Effector memory CD8-positive, alpha-beta T cell (primary cell): Measurements from ENCODE around the gene CUEDC2.

Source experiments
- ATAC-seq: fragments of 150-1000 bp; cut with Tn5 transposase; replicated peaks from 2 replicates; pipeline ENCODE4 v1.10.0; 2021; ENCODE audit warnings: mild to moderate bottlenecking, moderate library complexity
- DNase-seq, 3 experiments: peaks; one replicate each; pipeline ENCODE4 v3.0.0; 2021
- H3K27ac Mint-ChIP-seq, 2 donors: one replicate each; pipeline ENCODE4 v1.8.0; 2022; ENCODE audit warnings: mild to moderate bottlenecking in 2 of 2, mixed read lengths in 2 of 2, moderate library complexity in 2 of 2
- H3K27me3 Mint-ChIP-seq, 2 donors: one replicate each; pipeline ENCODE4 v1.8.0; 2022; ENCODE audit warnings: mixed read lengths in 2 of 2
- H3K36me3 Mint-ChIP-seq: one replicate; pipeline ENCODE4 v1.8.0; 2022; ENCODE audit warnings: mild to moderate bottlenecking, moderate library complexity, mixed read lengths; ENCODE audit not compliant: insufficient read depth
- H3K4me1 Mint-ChIP-seq, 2 donors: one replicate each; pipeline ENCODE4 v1.8.0; 2022; ENCODE audit warnings: low read depth in 2 of 2, mixed read lengths in 2 of 2
- H3K4me3 Mint-ChIP-seq, 2 donors: one replicate each; pipeline ENCODE4 v1.8.0; 2022; ENCODE audit warnings: mild to moderate bottlenecking in 2 of 2, mixed read lengths in 2 of 2, moderate library complexity in 2 of 2
- H3K9me3 Mint-ChIP-seq, 2 donors: one replicate each; pipeline ENCODE4 v1.8.0; 2022; ENCODE audit warnings: mixed read lengths in 2 of 2

Gene CUEDC2

DNA sequence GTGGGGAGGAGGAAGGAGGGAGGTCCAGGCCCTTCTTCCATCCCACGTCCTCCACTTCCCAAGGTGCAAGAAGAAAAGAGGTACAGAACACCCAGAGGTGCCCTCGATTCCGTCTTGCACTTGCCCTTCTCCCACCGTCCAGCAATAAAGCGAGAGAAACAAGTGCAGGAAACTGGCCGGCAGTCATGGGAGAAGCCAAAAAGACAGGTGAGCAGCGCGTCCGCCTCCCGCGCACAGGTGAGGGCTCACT is 17.7 kb upstream of the CUEDC2 start:
- peak overlapping the region; percentile 92 to 95 for H3K4me3 Mint-ChIP-seq
- DNase-seq (no peak), ATAC-seq (no peak)
- H3K9me3 Mint-ChIP-seq = no peaks in the 10 kb centered on the region
- peaks cover 18% of the 10 kb centered on the region for H3K36me3 Mint-ChIP-seq
- H3K27ac Mint-ChIP-seq = peak overlapping the region; percentile 81 to 95
- no peaks in the 10 kb centered on the region for H3K27me3 Mint-ChIP-seq
- H3K4me1 Mint-ChIP-seq = peaks cover 20 to 27% of the 10 kb centered on the region in 2 donors

- H3K9me3 Mint-ChIP-seq = no peaks in the 10 kb centered on the region
- H3K27me3 Mint-ChIP-seq = no peaks in the 10 kb centered on the region
- H3K27ac Mint-ChIP-seq = peak overlapping the region; percentile 81 to 95
- H3K4me3 Mint-ChIP-seq = peak overlapping the region; percentile 92 to 95
- peak; percentile 82 to 86 (median 82) for DNase-seq
- H3K36me3 Mint-ChIP-seq = peaks cover 18% of the 10 kb centered on the region
- H3K4me1 Mint-ChIP-seq = peaks cover 20 to 27% of the 10 kb centered on the region in 2 donors
- peak; percentile 66 for ATAC-seq
These were observed 17.1 kb upstream of the CUEDC2 start for GRCh38 chr10:102449321-102450123.

- Mint-ChIP-seq H3K4me3 (no peak overlapping the region), H3K9me3 (no peaks in the 10 kb centered on the region), H3K27me3 (no peaks in the 10 kb centered on the region), H3K27ac (no peak overlapping the region), H3K36me3 (peaks cover 5% of the 10 kb centered on the region), H3K4me1 (peaks cover 6 to 8% of the 10 kb centered on the region in 2 donors)
- no peak for DNase-seq
- no peak for ATAC-seq
These were observed 12.5 kb upstream of the CUEDC2 start for GRCh38 chr10:102444851-102445250.

GRCh38 chr10:102438374-102438773 is 6.0 kb upstream of the CUEDC2 start:
- no peaks in the 10 kb centered on the region for H3K9me3 Mint-ChIP-seq
- no peak for DNase-seq
- H3K4me1 Mint-ChIP-seq = peaks cover 10 to 19% of the 10 kb centered on the region in 2 donors
- ATAC-seq = no peak
- no peak overlapping the region for H3K4me3 Mint-ChIP-seq
- H3K27ac Mint-ChIP-seq = no peak overlapping the region
- peaks cover under 1% of the 10 kb centered on the region for H3K36me3 Mint-ChIP-seq
- H3K27me3 Mint-ChIP-seq = no peaks in the 10 kb centered on the region

DNA sequence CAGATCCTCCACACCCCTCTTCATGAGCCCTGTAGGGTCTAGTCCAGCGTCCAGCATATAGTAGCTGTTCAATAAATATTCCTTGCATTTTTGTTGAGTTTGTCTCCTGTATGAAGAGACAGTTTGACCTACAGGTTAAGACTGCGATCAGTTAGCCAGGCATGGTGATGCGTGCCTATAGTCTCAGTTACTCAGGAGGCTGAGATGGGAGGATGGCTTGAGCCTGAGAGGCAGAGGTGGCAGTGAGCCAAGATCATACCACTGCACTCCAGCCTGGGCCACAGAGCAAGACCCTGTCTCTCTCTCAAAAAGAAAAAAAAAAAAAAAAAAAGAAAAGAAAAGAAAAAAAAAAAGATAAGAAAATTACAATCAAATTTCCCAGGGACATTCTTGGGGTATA is 5.1 kb upstream of the CUEDC2 start:
- Mint-ChIP-seq H3K27me3 (no peaks in the 10 kb centered on the region), H3K36me3 (peaks cover 9% of the 10 kb centered on the region), H3K9me3 (no peaks in the 10 kb centered on the region), H3K4me1 (peaks cover 19 to 22% of the 10 kb centered on the region in 2 donors), H3K4me3 (peak overlapping the region; percentile 29 to 76), H3K27ac (no peak overlapping the region)
- ATAC-seq (no peak), DNase-seq (no peak)

GRCh38 chr10:102436312-102436711 is 3.9 kb upstream of the CUEDC2 start:
- ATAC-seq (no peak), DNase-seq (no peak)
- Mint-ChIP-seq H3K4me3 (peak overlapping the region; percentile 76 to 93), H3K9me3 (no peaks in the 10 kb centered on the region), H3K4me1 (peaks cover 30 to 32% of the 10 kb centered on the region in 2 donors), H3K36me3 (peaks cover 11% of the 10 kb centered on the region), H3K27ac (peak overlapping the region; percentile 35 to 88), H3K27me3 (no peaks in the 10 kb centered on the region)

- DNase-seq (no peak), ATAC-seq (no peak)
- H3K36me3 Mint-ChIP-seq = peaks cover 11% of the 10 kb centered on the region
- peak overlapping the region; percentile 72 to 88 for H3K27ac Mint-ChIP-seq
- H3K9me3 Mint-ChIP-seq = no peaks in the 10 kb centered on the region
- peak overlapping the region; percentile 76 to 93 for H3K4me3 Mint-ChIP-seq
- H3K27me3 Mint-ChIP-seq = no peaks in the 10 kb centered on the region
- H3K4me1 Mint-ChIP-seq = peaks cover 30 to 32% of the 10 kb centered on the region in 2 donors
These were observed 3.3 kb upstream of the CUEDC2 start for GRCh38 chr10:102435529-102436233.

DNA sequence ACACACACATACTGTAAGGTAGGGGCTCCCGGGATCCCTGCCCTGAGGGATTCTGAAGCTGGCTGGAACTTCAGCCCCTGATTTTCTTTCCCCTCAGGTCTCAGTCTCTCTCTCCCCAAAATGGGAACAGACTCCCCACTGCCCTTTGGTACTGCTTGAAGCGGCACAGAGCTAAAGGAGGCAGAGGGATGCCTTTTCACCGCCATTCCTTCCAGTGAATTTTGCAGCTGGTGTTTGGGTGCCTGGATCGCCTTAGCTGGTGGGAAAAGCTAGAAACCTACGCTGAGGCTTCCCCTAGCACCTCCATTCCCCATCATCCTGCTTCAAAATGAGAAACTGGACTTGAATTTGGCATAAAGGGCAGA is 2.7 kb upstream of the CUEDC2 start:
- Mint-ChIP-seq H3K4me3 (peak overlapping the region; percentile 76 to 93), H3K36me3 (peaks cover 11% of the 10 kb centered on the region), H3K27me3 (no peaks in the 10 kb centered on the region), H3K4me1 (peaks cover 30 to 32% of the 10 kb centered on the region in 2 donors), H3K9me3 (no peaks in the 10 kb centered on the region), H3K27ac (peak overlapping the region; percentile 72 to 88)
- ATAC-seq = no peak
- DNase-seq = no peak

DNA sequence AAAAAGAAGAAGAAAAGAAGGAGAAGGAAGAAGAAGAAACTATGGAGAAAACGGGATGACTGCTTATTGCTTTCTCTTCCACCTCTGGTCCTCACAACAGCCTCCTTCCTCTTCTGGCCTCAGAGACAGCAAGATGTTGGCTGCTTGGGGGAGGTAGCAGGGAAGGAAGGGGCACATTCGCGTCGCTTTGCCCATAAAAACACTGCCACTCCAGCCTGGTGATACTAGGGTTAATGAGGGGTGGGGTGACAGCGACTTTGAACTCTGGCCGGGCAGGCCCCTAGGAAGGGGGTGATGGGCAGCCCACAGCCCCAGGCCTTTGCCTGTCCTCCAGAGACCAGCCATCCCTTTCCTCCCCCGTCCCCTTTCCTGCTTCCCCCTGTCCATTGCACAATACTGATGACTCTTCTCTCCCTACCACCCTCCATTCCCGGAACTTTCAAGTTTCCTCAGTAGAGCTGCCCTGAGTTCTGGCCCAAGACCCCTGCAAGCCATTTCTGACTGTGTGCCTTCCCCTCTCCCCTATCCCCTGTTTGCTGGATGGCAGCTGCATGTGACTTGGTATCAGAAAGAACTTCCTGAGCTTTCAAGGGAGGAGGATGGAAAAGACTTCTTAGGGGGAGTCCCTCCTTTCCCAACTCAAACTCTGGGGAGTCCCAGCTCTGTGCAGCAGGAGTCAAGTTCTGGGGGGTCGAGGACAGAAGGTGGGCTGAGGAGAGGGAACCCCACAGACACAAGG is 2.2 kb upstream of the CUEDC2 start:
- peak overlapping the region; percentile 72 to 88 for H3K27ac Mint-ChIP-seq
- H3K4me1 Mint-ChIP-seq = peaks cover 30 to 32% of the 10 kb centered on the region in 2 donors
- H3K4me3 Mint-ChIP-seq = peak overlapping the region; percentile 76 to 93
- ATAC-seq (no peak), DNase-seq (no peak)
- H3K36me3 Mint-ChIP-seq = peaks cover 11% of the 10 kb centered on the region
- no peaks in the 10 kb centered on the region for H3K9me3 Mint-ChIP-seq
- no peaks in the 10 kb centered on the region for H3K27me3 Mint-ChIP-seq

GRCh38 chr10:102433619-102434046 is 1.3 kb upstream of the CUEDC2 start:
- Mint-ChIP-seq H3K4me3 (peak overlapping the region; percentile 91 to 93), H3K9me3 (no peaks in the 10 kb centered on the region), H3K27me3 (no peaks in the 10 kb centered on the region), H3K4me1 (peaks cover 30 to 32% of the 10 kb centered on the region in 2 donors), H3K27ac (peak overlapping the region; percentile 89 to 96), H3K36me3 (peaks cover 15% of the 10 kb centered on the region)
- no peak for DNase-seq
- ATAC-seq = no peak

- H3K36me3 Mint-ChIP-seq = peaks cover 15% of the 10 kb centered on the region
- no peaks in the 10 kb centered on the region for H3K27me3 Mint-ChIP-seq
- DNase-seq (no peak), ATAC-seq (no peak)
- H3K4me3 Mint-ChIP-seq = peak overlapping the region; percentile 91 to 93
- H3K27ac Mint-ChIP-seq = peak overlapping the region; percentile 89 to 96
- peaks cover 29 to 30% of the 10 kb centered on the region in 2 donors for H3K4me1 Mint-ChIP-seq
- H3K9me3 Mint-ChIP-seq = no peaks in the 10 kb centered on the region
These were observed 786 bp downstream of the CUEDC2 start for GRCh38 chr10:102431452-102432124.

- ATAC-seq = no peak
- H3K27ac Mint-ChIP-seq = no peak overlapping the region
- no peak overlapping the region for H3K4me3 Mint-ChIP-seq
These were observed 2.9 kb downstream of the CUEDC2 start for GRCh38 chr10:102429468-102429867.

DNA sequence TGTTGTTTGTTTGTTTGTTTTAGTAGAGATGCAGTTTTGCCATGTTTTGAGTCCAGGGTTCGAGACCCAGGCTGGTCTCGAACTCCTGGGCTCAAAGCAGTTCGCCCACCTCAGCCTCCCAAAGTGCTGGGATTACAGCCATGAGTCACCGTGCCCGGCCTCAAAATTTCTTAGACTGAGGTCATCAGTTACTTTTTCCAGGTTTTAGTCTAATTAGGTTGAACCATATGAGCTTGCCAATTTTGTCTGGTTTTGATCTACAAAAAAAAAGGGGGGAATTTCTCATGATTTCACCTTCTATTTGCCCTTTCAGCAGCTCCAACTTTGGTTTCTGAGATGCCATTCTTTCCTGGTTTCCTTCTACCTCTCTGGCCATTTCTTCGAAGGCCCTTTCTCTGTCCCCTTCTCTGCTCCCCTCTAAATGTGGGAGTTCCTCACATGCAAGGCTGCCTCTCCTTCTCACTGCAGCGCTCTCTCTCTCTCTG is 5.5 kb downstream of the CUEDC2 start:
- Mint-ChIP-seq H3K9me3 (no peaks in the 10 kb centered on the region), H3K4me3 (no peak overlapping the region), H3K27ac (no peak overlapping the region), H3K4me1 (peaks cover 17 to 18% of the 10 kb centered on the region in 2 donors), H3K36me3 (peaks cover 16% of the 10 kb centered on the region), H3K27me3 (no peaks in the 10 kb centered on the region)
- ATAC-seq = no peak
- no peak for DNase-seq

More at GRCh38 chr10:102429468-102429867, 2.9 kb downstream of the CUEDC2 start:
- Mint-ChIP-seq H3K27me3 (no peaks in the 10 kb centered on the region), H3K36me3 (peaks cover 15% of the 10 kb centered on the region), H3K4me1 (peaks cover 21 to 25% of the 10 kb centered on the region in 2 donors), H3K9me3 (no peaks in the 10 kb centered on the region)
- no peak for DNase-seq
